HG02678 (cell line): ENCODE data around the gene GINS3.
A peak's percentile ranks its signal among the peaks of the same experiment; 100 is the strongest.
"Not testable (repeated sequence)": the region's sequence is repeated elsewhere in the genome, so short reads cannot be mapped to it uniquely, and the experiment has no call there.

Experiments
- ATAC-seq: cut with Tn5 transposase; IDR thresholded peaks from one replicate; pipeline ENCODE4 v1.9.1; 2021; ENCODE audit warnings: mild to moderate bottlenecking, moderate library complexity; ENCODE audit not compliant: unreplicated experiment

Gene GINS3

DNA sequence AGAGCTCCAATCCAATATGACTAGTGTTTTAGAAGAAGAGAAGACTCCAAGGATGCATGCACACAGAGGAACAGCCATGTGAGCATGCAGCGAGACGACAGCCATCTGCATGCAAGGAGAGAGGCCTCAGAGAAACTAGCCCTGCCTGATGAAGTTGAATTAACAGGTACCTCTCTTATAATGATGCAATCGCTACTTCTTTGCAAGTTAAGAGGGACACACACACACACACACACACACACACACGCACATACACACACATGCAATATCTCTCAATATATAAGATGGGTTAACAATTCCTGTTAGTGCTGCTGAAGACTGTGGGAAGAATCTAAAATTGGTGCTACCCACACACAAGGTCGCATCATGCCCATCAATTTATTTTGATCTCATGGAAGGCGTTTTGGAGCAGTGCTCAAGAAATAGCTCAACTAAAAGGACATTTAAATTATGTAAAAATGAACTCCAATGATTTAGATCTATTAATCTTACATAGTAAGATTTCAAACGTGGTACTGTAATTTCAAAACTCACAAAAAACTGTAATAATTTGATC, 7.0 kb upstream of the GINS3 start:
- no peak for ATAC-seq

DNA sequence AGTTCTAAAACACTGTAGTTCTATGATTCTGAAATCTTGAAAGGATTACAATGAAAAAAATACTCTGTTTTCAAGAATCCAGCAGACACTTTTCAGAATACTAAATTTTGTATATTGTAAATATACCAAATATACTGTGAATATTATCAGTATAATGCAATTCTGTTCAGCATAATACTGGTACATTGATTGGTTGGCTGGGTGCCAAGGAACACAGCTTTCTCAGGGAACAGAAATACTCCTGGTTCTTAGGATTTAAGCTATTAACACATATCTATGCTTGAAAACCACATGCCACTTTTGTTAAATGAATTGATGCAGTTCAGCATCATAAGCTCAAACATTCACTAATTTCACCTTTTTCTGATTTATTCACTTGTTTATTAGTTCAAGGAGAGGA, 2.5 kb upstream of the GINS3 start:
- no peak for ATAC-seq

DNA sequence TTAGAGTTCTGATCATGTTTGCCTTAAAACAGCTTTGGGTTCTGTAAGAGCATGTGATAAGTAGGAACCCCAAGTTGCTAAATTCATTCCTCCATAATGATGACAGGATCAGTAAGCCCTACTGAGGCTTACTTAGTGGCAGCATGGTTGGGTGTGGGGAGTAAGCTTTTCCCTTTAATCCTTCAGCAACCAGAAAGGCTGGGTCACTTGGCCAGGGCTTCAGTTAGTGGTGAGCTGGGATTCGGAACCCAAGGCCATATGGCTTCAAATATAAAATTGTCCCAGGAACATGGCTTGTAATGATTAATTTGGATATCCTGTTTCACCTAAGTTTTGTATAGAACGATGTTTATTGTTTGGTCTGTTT, 850 bp downstream of the GINS3 start:
- ATAC-seq: peak; percentile 20

DNA sequence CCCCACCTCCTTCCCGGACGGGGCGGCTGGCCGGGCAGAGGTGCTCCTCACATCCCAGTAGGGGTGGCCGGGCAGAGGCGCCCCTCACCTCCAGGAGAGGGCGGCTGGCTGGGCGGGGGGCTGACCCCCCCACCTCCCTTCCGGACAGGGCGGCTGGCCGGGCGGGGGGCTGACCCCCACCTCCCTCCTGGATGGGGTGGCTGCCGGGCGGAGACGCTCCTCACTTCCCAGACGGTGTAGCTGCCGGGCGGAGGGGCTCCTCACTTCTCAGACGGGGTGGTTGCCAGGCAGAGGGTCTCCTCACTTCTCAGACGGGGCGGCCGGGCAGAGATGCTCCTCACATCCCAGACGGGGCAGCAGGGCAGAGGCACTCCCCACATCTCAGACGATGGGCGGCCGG, 4.6 kb downstream of the GINS3 start:
- ATAC-seq: not testable (repeated sequence)

DNA sequence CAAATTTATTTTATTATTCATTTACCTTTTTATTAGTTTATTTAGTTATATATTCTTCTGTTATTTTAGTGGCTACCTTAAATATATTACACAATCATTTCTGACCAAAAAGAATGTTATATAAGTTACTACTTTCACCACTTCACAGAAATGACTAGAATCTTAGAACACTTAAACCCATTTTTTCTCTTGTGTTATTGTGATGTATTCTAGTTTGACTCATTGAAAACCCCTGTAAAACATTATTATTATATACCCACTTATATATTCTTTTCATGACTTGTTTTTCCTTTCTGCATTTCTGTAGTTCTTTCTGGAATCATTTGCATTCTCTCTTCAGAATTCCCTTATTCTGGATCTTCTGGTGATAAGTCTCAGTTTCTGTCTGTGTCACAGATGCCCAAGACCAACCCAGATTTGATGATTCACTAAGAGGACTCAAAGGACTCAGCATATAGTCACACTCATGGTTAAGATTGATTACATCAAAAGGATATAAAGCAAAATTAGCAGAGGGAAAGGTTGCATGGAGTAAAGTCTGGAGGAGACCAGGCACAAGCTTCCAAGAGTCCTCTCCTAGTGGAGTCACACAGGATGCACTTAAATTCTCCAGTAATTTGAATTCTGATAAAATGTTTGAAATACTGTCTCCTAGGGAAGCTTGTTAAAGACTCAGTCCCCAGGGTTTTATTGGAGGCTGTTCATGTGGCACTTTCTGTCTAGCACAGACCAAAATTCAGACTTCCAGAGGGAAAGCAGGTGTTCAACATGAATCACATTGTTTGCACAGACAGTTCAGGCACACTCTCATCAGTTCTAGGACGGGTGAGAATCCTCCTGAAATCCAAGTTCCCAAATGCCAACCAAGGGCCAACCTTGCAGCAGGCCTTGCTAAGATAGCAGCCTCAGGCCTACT, 7.7 kb downstream of the GINS3 start:
- ATAC-seq: no peak

DNA sequence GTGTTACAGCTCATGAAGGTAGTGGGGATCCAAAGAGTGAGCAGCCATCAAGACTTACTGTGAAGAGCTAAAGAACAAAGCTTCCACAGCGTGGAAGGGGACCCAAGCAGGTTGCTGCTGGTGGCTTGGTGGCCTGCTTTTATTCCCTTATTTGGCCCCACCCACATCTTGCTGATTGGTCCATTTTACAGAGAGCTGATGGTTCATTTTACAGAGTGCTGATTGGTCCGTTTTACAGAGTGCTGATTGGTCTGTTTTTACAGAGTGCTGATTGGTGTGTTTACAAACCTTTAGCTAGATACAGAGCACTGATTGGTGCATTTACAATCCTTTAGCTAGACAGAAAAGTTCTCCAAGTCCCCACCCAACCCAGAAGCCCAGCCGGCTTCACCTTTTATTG, 9.0 kb downstream of the GINS3 start:
- ATAC-seq: not testable (repeated sequence)

DNA sequence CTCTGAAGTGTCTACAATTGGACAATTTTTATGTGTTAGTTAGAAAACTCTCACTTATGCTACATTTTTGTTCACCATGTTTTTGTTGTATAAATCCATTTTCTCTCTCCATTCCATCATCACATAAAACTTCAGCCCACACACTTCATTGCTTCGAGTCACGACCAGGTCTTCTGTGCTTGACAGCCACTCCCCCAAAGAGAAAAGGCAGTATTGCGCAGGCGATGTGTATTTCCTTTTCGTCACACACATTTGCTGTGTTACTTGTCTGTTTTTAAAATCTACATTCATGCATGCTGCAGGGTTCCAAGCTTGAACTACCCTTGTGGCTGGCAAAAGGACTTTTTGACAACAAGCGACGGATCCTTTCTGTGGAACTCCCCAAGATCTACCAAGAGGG, 10.5 kb downstream of the GINS3 start:
- ATAC-seq: no peak

DNA sequence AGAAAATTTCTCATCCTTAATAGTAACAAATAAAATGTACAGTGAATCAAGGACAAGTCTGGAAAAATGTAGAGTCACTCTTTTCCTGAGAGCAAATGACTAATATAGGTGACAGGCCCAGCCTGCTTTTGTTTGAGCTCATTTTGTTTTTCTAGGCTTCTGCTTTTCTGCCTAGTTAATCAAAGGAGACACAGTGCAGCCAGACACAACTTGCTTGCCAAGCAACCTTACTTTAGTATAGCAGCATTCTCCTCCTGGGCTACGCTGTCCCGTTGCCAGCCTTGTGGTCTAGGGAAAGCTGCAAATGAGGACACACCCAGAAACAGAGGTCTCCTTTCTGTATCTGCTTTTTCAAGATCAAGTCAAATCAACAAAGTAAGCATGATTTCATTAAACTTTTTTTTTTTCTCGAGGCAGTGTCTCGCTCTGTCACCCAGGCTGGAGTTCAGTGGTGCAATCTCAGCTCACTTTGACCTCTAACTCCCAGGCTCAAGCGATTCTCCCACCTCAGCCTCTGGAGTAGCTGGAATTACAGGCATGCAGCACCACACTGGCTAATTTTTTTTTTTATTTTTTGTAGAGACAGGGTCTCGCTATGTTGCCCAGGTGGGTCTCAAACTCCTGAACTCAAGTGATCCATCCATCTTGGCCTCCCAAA, 17.2 kb downstream of the GINS3 start:
- ATAC-seq: no peak

DNA sequence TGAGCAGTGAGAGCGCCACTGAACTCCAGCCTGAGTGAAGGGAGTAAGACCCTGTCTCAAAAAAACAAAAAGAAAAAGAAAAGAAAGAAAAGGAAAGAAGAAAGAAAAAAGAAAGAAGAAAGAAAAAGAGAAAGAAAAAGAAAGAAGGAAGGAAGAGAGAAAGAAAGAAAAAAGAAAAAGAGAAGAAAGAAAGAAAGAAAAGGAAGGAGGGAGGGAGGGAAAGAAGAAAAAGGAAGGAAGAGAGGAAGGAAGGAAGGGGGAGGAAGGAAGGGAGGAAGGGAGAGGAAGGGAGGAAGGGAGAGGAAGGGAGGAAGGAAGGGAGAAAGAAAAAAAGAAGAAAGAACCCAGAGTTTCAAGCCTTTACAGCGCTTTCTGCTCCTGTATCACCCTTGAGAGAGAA, 19.1 kb downstream of the GINS3 start:
- ATAC-seq: no peak

DNA sequence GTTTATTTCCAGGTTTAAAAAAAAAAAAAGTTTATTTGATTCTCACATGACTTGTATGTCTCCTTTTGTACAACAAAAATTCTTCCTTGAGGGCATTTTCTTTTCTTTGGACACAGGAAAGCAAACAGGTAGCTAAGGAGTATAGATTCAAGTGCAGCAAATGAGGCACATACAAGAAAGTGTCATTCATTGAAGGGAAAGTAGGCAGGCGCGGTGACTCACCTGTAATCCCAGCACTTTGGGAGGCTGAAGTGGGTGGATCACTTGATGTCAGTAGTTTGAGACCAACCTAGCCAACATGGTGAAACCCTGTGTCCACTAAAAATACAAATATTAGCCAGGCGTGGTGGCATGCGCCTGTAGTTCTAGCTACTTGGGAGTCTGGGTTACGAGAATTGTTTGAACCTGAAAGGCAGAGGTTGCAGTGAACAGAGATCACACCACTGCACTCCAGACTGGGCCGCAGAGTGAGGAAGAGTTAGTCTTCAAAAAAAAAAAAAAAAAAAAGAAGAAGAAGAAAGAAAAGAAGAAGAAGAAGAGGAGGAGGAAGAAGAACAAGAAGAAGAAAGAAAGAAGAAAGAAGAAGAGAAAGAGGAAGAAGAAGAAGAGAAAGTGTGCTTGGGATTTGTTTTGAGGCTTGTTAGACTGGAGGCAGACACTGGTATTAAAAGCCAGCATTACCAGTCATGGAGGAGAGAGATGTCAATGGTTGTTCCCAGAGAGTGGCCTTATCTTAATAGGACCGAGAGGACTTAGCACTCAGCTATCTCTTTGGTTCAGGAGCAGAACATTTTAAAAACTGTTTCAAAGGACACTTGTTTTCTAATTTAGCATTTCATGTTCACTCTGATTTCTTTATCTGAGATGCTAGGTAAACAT, 19.7 kb downstream of the GINS3 start:
- ATAC-seq: no peak

DNA sequence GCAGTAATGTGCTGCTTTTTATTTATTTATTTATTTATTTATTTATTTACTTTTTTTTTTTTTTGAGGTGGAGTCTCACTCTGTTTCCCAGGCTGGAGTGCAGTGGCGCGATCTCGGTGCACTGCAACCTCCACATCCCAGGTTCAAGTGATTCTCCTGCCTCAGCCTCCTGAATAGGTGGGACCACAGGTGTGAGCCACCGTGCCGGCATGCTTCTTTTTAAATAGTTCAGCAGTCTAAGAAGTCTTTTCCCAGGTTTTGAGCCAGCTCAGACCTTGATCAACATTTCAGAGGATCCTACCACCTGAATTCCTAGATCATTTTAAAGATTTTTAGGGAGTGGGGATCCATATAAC, 20.3 kb downstream of the GINS3 start:
- not testable (repeated sequence) for ATAC-seq

DNA sequence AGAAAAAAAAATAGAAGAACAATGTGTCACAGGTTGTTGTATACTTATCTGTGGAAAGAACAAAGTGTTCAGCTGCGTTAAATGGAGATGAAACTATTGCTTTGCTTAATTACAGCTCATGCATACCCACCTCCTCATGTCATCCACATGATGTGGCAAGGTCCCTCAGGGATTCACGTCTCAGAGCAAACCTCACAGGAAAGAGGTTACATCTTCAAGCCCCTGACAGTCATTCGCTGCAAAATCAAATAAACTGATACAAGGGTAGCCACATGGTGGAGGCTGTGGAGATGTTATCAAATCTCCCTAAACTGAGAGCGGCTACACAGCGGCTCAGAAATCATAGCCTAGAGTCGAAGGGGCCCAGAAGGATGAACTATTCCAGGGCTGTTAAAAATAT, 21.1 kb downstream of the GINS3 start:
- no peak for ATAC-seq

DNA sequence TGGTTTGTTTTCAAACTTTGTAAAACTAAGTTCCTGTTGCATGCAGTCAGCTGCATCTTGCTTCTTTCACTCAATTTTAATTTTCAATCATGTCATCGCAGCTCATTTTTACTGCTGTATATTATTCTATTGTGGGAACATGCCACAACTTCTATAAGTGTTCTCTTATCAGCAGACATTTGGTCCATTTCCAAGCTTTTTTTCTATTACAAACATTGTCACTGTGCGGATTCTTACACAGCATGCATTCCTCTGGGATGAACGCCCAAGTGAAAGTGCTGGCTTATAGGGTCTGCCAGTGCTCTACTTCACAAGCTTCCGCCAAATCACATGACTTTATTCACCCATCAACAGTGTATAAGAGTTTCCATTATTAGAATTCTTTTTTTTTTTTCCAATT, 22.7 kb downstream of the GINS3 start:
- ATAC-seq: no peak

DNA sequence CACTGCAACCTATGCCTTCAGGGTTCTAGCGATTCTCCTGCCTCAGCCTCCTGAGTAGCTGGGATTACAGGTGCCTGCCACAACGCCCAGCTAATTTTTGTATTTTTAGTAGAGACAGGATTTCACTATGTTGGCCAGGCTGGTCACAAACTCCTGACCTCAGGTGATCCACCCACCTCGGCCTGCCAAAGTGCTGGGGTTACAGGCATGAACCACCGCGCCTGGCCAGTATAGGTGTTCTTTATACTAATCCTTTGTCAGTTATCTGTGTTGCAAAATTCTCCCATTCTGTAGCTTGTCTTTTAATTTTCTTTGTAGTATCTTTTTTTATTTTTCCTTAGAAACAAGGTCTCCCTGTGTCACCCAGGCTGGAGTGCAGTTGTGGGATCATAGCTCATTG, 23.7 kb downstream of the GINS3 start:
- not testable (repeated sequence) for ATAC-seq

DNA sequence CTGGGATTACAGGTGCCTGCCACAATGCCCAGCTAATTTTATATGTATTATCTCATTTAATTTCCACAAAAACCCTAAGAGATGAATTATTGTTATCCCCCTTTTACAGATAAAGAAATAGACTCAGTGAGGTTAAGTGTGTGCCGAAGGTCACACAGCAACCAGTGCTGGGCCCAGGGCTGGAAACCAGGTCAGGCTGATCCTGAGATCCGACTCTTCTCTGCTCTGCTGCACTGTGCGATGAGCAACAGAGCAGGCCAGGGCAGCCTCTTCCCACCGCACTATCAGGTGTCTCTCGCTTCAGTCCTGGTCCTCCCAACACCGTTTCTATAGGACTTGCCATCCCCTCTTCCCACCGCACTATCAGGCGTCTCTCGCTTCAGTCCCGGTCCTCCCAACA, 24.8 kb downstream of the GINS3 start:
- no peak for ATAC-seq

DNA sequence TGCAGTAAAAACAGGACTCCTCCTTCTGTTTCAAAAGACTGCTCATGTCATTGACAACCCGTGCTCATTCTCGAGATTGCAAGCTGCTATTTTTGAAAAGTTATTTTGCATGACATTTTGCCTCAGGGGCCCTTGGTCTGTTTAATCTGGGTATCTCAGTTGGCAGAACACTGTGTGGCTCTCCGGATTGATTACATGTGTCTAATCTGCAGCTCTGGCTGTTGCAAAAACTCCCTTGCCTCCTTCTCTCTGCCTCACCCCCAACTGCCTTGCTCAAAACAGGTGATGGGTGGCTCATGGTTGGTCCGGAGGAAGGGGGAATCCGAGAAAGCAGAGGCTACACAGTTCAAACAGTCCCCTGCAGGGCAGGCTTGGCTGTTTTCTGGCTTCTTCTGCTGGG, 25.3 kb downstream of the GINS3 start:
- ATAC-seq: no peak

DNA sequence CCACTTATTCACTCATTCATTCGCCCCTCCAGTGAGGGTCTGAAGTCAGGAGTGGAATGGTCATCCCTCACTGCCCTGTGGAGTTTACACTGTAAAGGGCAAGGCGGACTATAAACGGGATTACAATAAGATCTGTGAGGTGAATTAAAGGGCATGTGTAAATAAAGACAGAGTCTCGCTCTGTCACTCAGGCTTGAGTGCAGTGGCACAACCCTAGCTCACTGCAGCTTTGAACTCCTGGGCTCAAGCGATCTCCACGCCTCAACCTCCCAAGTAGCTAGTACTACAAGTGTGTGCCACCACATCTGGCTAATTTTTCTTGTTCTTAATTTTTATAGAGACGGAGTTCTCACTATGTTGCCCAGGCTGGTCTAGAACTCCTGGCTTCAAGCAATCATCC, 25.8 kb downstream of the GINS3 start:
- no peak for ATAC-seq

DNA sequence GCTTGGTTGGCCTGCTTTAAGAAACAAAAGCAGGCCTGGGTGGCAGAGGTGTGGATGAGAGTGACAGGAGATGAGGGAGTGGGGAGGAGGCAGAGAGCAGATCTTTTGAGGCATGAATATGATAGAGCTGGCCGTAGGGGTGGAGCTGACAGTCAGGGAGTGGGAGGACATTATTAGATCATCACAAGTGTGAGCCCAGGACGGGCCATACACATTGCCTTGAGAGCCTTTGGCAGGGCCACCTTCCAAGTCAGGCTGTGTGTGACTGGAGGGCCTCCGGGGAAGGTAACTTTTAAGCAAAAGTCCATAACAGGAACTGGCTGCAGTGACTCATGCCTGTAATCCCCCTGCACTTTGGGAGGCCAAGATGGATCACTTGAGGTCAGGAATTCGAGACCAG, 26.3 kb downstream of the GINS3 start:
- no peak for ATAC-seq

DNA sequence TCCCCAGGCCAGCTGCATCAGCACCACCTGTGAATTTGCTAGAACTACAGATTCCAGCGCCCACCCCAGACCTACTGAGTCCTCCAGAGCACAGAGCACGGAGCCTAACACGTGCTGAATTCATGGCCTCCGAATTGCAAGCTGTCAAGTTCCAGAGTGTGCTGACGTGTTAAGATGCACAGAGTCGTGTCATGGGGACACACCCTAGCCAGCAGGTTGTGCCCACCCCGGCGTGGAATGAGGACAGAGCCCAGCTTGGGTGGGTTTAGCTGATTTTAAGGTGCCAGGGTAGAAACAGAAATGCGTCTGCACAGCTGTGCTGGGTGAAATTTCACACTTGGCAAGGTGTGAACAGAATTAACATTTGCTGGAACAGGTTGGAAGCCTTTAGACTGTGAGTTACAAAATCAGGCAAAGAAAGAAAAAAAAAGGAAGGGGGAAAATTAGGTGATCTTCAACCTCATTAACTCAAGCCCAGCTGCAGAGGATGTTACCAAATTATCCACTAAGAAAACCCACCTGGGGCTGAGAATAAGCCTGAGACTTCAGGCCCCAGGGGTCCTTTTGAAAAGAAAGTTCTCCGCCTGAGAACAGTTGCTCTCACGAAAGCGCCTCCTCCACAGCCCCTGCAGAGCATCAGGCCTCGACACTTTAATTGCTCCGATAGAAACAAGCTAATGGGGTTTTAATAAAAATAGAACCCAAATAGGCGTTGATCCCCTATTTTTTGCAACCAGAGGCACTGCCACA, 27.1 kb downstream of the GINS3 start:
- no peak for ATAC-seq

DNA sequence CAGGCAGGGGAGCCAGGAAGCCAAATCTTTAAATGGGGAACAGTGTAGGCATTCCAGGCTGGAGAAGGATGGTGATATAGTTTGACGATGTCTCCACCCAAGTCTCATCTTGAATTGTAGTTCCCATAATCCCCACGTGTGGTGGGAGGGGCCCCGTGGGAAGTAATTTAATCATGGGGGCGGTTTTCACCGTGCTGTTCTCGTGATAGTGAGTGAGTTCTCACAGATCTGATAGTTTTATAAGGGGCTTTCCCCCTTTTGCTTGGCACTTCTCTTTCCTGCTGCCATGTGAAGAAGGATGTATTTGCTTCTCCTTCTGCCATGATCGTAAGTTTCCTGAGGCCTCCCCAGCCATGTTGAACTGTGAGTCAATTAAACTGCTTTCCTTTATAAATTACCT, 28.8 kb downstream of the GINS3 start:
- no peak for ATAC-seq

DNA sequence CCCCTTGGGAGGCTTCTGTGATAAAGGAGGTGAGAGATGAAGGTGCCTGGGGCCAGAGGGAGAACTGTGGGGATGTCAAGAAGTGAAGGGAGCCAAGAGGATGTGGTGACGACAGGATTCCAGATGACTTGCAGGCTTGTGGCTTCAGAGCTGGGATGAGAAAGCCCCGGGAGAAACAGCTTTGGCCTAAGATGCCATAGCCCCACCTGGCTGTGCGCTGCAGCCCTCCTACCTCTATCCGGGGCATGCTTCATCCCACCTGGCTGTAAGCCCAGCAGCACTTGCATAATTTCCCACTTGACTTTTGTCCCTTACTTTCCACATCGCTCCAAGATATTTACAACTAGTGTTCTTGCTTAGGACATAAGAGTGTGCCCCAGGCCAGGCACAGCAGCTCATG, 29.3 kb downstream of the GINS3 start:
- ATAC-seq: no peak
